Loucy (cell line): ENCODE results near the gene CGB1.
"Not testable (repeated sequence)": the region's sequence is repeated elsewhere in the genome, so short reads cannot be mapped to it uniquely, and the experiment has no call there.

Source experiments
- CTCF ChIP-seq: fragments of 200-600 bp; sonication (generic); conservative IDR thresholded peaks from 2 replicates; pipeline ENCODE4 v1.5.1; 2014; ENCODE audit warnings: mild to moderate bottlenecking, antibody characterized with exemption, low read length
- EZH2phosphoT487 ChIP-seq: fragments of 200-600 bp; IDR thresholded peaks from 2 replicates; pipeline ENCODE4 v1.6.1; 2018; ENCODE audit warnings: antibody characterized with exemption, mild to moderate bottlenecking, moderate library complexity, borderline replicate concordance

- not testable (repeated sequence) for TF ChIP-seq CTCF, EZH2phosphoT487
Observed at GRCh38 chr19:49029749-49030148, 6.9 kb downstream of the CGB1 start.
